HG03103 (cell line): ENCODE results near the gene SLC16A5.
"Not testable (repeated sequence)": the region's sequence is repeated elsewhere in the genome, so short reads cannot be mapped to it uniquely, and the experiment has no call there.

Source experiments
- ATAC-seq: cut with Tn5 transposase; IDR thresholded peaks from one replicate; pipeline ENCODE4 v1.9.1; 2021; ENCODE audit warnings: low read depth; ENCODE audit not compliant: unreplicated experiment

Gene SLC16A5

GRCh38 chr17:75064040-75064439, 23.7 kb upstream of the SLC16A5 start:
- ATAC-seq = no peak

- no peak for ATAC-seq
Observed at GRCh38 chr17:75064460-75064859, 23.3 kb upstream of the SLC16A5 start.

- no peak for ATAC-seq
Observed at GRCh38 chr17:75064867-75065561, 22.7 kb upstream of the SLC16A5 start.

- no peak for ATAC-seq
Observed at GRCh38 chr17:75065562-75066151, 22.1 kb upstream of the SLC16A5 start.

- no peak for ATAC-seq
Observed at GRCh38 chr17:75067856-75068255, 19.9 kb upstream of the SLC16A5 start.

- no peak for ATAC-seq
Observed at GRCh38 chr17:75068750-75069149, 19.0 kb upstream of the SLC16A5 start.

- ATAC-seq = no peak
Observed at GRCh38 chr17:75069783-75070182, 18.0 kb upstream of the SLC16A5 start.

GRCh38 chr17:75071478-75072271, 16.1 kb upstream of the SLC16A5 start:
- ATAC-seq = not testable (repeated sequence)

- not testable (repeated sequence) for ATAC-seq
Observed at GRCh38 chr17:75072909-75073308, 14.8 kb upstream of the SLC16A5 start.

GRCh38 chr17:75073618-75074047, 14.1 kb upstream of the SLC16A5 start:
- ATAC-seq = no peak

GRCh38 chr17:75074532-75074931, 13.2 kb upstream of the SLC16A5 start:
- ATAC-seq = no peak

GRCh38 chr17:75075597-75076336, 12.0 kb upstream of the SLC16A5 start:
- ATAC-seq = no peak

GRCh38 chr17:75077072-75077495, 10.7 kb upstream of the SLC16A5 start:
- ATAC-seq = no peak

- no peak for ATAC-seq
Observed at GRCh38 chr17:75077496-75078283, 10.1 kb upstream of the SLC16A5 start.

- ATAC-seq = no peak
Observed at GRCh38 chr17:75078284-75079022, 9.3 kb upstream of the SLC16A5 start.

GRCh38 chr17:75079023-75079373, 8.8 kb upstream of the SLC16A5 start:
- no peak for ATAC-seq

- no peak for ATAC-seq
Observed at GRCh38 chr17:75081611-75082540, 5.9 kb upstream of the SLC16A5 start.

GRCh38 chr17:75082683-75083082, 5.1 kb upstream of the SLC16A5 start:
- no peak for ATAC-seq
